ENCODE data around the gene TSHZ2. TPM values are rescaled to one million over a fixed set of nuclear protein-coding genes. Genes with fewer than 3 reads are reported as not detected.

The TSHZ2 gene
- total and polyA plus RNA-seq, 9 of the 15 experiments (the other 6 are each of a cell fraction or from before 2014, with no cell fraction given) = 0.03 to 0.20 (median 0.05) TPM; not detected in 4

- CTCF ChIA-PET (ENCODE audit: low intra/inter-chr PET ratio) = no interaction called here
- intact Hi-C loops (cut with micrococcal nuclease) (no loop called here), in situ Hi-C loops (cut with MboI) (no loop called here)
- POLR2A ChIA-PET = interaction anchor here (0.7 kb wide), 1 partner anchor 327 kb away, joined by 3 read pairs; no protein-coding TSS in a partner anchor
- WGBS (ENCODE audit: insufficient coverage, low coverage, missing lambda C conversion rate) = 0% methylated on average over 2 of the region's 2 CpGs
- no peak overlapping the region for H3K4me3 ChIP-seq
- H3K9me1 ChIP-seq (ENCODE audit: control insufficient read depth, insufficient read depth, low read length) = no peaks in the 10 kb centered on the region
- FAIRE-seq = no peak
- H3K9me3 ChIP-seq (replicated peaks; ENCODE audit: control insufficient read depth, insufficient read depth, low read depth, low read length) = no peaks in the 10 kb centered on the region
- H3K4me2 ChIP-seq (ENCODE audit: insufficient read depth, low read length) = no peak overlapping the region
- H3K9ac ChIP-seq (ENCODE audit: insufficient read depth in 1 of 2, low read depth in 2 of 2, low read length in 2 of 2) = no peak overlapping the region
- TF ChIP-seq HDAC1 (IDR thresholded peaks at IDR 0.05) (no peak), RCOR1 (IDR thresholded peaks at IDR 0.05; ENCODE audit: borderline replicate concordance in 1 of 2, low read depth in 2 of 2, low read length in 2 of 2) (peak in 1 of 2 experiments; percentile 57; a peak in 2 of 4 replicates), ZNF232 (CRISPR knock-in tag; IDR thresholded peaks at IDR 0.05) (no peak), RREB1 (CRISPR knock-in tag; IDR thresholded peaks at IDR 0.05) (no peak), ZBTB5 (IDR thresholded peaks at IDR 0.05) (no peak), ZZZ3 (IDR thresholded peaks at IDR 0.05) (no peak), SMARCA5 (IDR thresholded peaks at IDR 0.05) (no peak), PML (IDR thresholded peaks at IDR 0.05; ENCODE audit: low read length) (no peak), BCOR (IDR thresholded peaks at IDR 0.05) (peak; percentile 94), ADNP (tag; IDR thresholded peaks at IDR 0.05) (peak; percentile 69), TBP (optimal IDR thresholded peaks at IDR 0.05; ENCODE audit: low read depth, low read length) (no peak), HNRNPUL1 (IDR thresholded peaks at IDR 0.05; ENCODE audit: low read length) (no peak), KDM1A (IDR thresholded peaks at IDR 0.05) (peak; percentile 15 to 74; a peak in 2 of 4 replicates), ZFP36 (IDR thresholded peaks at IDR 0.05; ENCODE audit: low read depth, low read length, partially characterized antibody) (peak; percentile 83), RBM25 (IDR thresholded peaks at IDR 0.05; ENCODE audit: low read depth, low read length, severe bottlenecking) (peak; percentile 99)
- TF ChIP-seq, protein P1, sequence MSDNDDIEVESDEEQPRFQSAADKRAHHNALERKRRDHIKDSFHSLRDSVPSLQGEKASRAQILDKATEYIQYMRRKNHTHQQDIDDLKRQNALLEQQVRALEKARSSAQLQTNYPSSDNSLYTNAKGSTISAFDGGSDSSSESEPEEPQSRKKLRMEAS (CRISPR knock-in tag; IDR thresholded peaks at IDR 0.05) = no peak
- no peaks in the 10 kb centered on the region for H3K36me3 ChIP-seq (ENCODE audit: control insufficient read depth, insufficient read depth, low read length)
- no peak for ATAC-seq
- H4K20me1 ChIP-seq (replicated peaks; ENCODE audit: control insufficient read depth, insufficient read depth, low read length) = no peaks in the 10 kb centered on the region
- no peak for DNase-seq (ENCODE audit: extremely low read depth in 1 of 4, low spot score in 3 of 4)
- H3K79me2 ChIP-seq (ENCODE audit: control insufficient read depth, insufficient read depth, low read length) = no peaks in the 10 kb centered on the region
- H2AFZ ChIP-seq (ENCODE audit: low read depth, low read length) = no peak overlapping the region
- no TSS peak for BruUV-seq (replicated peaks)
- H3K4me1 ChIP-seq (replicated peaks in 1 of 2; ENCODE audit: control insufficient read depth in 2 of 2, insufficient read depth in 2 of 2, low read length in 2 of 2) = peaks cover 0 to 6% of the 10 kb centered on the region in 2 experiments; a peak in 1 of 5 replicates
- no peak overlapping the region for H3K27ac ChIP-seq (ENCODE audit: extremely low read depth, low read depth, low read length)
- peaks cover 0 to 7% of the 10 kb centered on the region in 2 experiments; a peak in 1 of 5 replicates for H3K27me3 ChIP-seq (ENCODE audit: control insufficient read depth in 2 of 2, insufficient read depth in 2 of 2, low read length in 2 of 2)
These were observed 219.8 kb downstream of the TSHZ2 start for GRCh38 chr20:53191957-53192356.
